Activated CD4-positive, alpha-beta T cell treated with anti-CD3 and anti-CD28 coated beads, Interleukin-2, amount 10 ng/mL, durations not matched to agents 7 days and 5 days (primary cell): ENCODE measurements around the gene ATOH8. TPM values are rescaled to one million over a fixed set of nuclear protein-coding genes. Genes with fewer than 3 reads are reported as not detected.

Source experiments
- CTCF ChIA-PET: fragments of 350-600 bp; sonication (Branson Sonifier 250); formaldehyde crosslinking; loops from one replicate; lab custom pipeline; 2021; ENCODE audit warnings: antibody characterized with exemption; lab: Charles Lee
- POLR2A ChIA-PET: fragments of 350-600 bp; sonication (Branson Sonifier 250); formaldehyde crosslinking; loops from one replicate; lab custom pipeline; 2021; ENCODE audit warnings: antibody characterized with exemption; lab: Charles Lee
- DNase-seq: peaks from one replicate; pipeline ENCODE4 v3.0.0-alpha.2; 2020
- H3K27ac Mint-ChIP-seq: one replicate; pipeline ENCODE4 v1.8.0; 2021; ENCODE audit warnings: mild to moderate bottlenecking, moderate library complexity, mixed read lengths
- H3K27me3 Mint-ChIP-seq: one replicate; pipeline ENCODE4 v1.8.0; 2021; ENCODE audit warnings: mixed read lengths
- H3K36me3 Mint-ChIP-seq: one replicate; pipeline ENCODE4 v1.8.0; 2021; ENCODE audit warnings: low read depth, mixed read lengths
- H3K4me1 Mint-ChIP-seq: one replicate; pipeline ENCODE4 v1.8.0; 2021; ENCODE audit warnings: mixed read lengths
- H3K4me3 Mint-ChIP-seq: one replicate; pipeline ENCODE4 v1.8.0; 2021; ENCODE audit warnings: mild to moderate bottlenecking, moderate library complexity, mixed read lengths
- H3K9me3 Mint-ChIP-seq: one replicate; pipeline ENCODE4 v1.8.0; 2021; ENCODE audit warnings: mixed read lengths
- total RNA-seq, 2 experiments: library from RNA; stranded (reverse); gene quantifications; one replicate each; pipeline ENCODE4 v1.2.3, GENCODE V29; 2021

Gene ATOH8
- total RNA-seq, 2 experiments from 2014 or later = 0.10 to 0.12 TPM

DNA sequence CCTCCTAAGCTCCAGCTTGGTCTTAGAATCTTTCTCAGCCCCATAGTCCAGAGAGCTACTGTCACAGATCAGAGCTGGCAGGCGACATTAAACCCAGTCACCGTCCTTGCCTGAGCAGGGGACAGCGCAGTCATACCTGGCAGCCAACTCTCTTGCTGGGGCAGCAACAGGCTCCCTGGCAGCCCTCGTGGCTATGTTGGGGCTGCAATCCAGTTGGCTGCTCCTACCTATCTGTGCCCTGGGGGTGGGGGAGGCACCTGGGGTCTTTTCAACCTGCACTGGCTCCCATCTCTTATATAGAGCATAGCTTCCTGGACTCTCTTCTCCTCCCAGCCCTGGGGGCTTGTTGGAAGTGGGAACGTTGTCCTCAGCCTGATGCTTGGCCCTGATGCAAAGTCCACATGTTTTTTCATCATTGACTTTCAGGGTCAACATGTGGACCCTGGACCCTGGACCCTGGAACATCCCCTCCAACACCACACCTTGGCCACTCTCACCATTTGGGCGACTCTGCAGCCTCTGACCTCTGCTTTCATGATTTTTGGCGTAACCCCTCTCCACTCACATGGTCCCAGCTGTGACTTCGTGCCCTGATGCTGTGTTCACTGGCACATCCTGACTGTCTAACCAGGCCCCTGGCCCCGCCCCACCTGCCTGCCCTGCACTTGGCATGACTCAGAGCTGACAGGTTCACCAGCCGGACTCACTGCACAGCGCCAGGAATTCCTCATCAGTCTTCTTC, 45.6 kb downstream of the ATOH8 start:
- POLR2A ChIA-PET = no interaction called here
- no peak overlapping the region for H3K27ac Mint-ChIP-seq
- peaks cover 3% of the 10 kb centered on the region for H3K27me3 Mint-ChIP-seq
- no peaks in the 10 kb centered on the region for H3K9me3 Mint-ChIP-seq
- no peak for DNase-seq
- no peaks in the 10 kb centered on the region for H3K36me3 Mint-ChIP-seq
- H3K4me3 Mint-ChIP-seq = no peak overlapping the region
- CTCF ChIA-PET = no interaction called here
- H3K4me1 Mint-ChIP-seq = peaks cover under 1% of the 10 kb centered on the region

DNA sequence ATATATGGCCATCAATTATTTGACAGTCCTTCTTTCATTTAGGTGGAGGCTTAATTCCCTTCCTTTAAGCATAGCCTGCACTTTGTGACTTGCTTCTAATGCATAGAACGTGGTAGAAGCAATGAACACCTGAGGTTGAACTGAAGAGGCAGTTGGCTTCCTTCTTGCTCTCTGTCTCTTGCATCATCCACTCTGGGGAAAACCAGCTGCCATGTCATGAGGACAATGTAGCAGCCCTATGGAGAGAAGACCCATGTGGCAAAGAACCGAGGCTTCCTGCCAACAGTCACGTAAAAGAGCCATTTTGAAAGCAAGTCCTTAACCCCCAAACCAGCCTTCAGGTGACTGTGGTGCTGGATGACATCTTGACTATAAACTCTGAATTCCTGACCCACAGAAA, 46.8 kb downstream of the ATOH8 start:
- DNase-seq = no peak
- ChIA-PET POLR2A (no interaction called here), CTCF (no interaction called here)
- Mint-ChIP-seq H3K36me3 (no peaks in the 10 kb centered on the region), H3K4me3 (no peak overlapping the region), H3K27me3 (peaks cover 3% of the 10 kb centered on the region), H3K9me3 (no peaks in the 10 kb centered on the region), H3K4me1 (peaks cover 6% of the 10 kb centered on the region), H3K27ac (no peak overlapping the region)

DNA sequence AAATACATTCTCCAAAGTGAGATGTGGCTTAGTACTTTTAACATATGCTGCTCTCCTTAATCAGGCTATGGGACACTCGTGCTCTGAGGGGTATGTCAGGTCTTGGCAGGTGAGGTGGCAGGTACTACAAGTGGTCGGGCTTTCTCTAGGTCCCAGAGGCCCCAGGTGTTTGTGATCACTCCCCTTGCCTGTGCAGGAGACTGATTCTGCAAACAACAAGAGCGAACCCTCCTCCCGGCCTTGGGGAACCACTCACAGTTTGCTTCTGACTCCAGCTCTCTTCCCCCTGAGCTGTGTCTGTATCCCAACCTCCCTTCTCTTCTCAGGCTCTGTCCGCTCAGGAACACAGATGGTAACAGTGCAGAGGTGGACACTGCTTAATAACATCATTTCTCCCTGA, 48.1 kb downstream of the ATOH8 start:
- Mint-ChIP-seq H3K4me3 (no peak overlapping the region), H3K9me3 (no peaks in the 10 kb centered on the region), H3K4me1 (peaks cover 6% of the 10 kb centered on the region), H3K27ac (no peak overlapping the region), H3K27me3 (peaks cover 3% of the 10 kb centered on the region), H3K36me3 (no peaks in the 10 kb centered on the region)
- ChIA-PET CTCF (interaction anchor here (1.1 to 2.4 kb wide), 4 partner anchors 12 to 60 kb away, joined by 3 to 10 read pairs (median 4); no protein-coding TSS in a partner anchor), POLR2A (no interaction called here)
- DNase-seq = no peak

DNA sequence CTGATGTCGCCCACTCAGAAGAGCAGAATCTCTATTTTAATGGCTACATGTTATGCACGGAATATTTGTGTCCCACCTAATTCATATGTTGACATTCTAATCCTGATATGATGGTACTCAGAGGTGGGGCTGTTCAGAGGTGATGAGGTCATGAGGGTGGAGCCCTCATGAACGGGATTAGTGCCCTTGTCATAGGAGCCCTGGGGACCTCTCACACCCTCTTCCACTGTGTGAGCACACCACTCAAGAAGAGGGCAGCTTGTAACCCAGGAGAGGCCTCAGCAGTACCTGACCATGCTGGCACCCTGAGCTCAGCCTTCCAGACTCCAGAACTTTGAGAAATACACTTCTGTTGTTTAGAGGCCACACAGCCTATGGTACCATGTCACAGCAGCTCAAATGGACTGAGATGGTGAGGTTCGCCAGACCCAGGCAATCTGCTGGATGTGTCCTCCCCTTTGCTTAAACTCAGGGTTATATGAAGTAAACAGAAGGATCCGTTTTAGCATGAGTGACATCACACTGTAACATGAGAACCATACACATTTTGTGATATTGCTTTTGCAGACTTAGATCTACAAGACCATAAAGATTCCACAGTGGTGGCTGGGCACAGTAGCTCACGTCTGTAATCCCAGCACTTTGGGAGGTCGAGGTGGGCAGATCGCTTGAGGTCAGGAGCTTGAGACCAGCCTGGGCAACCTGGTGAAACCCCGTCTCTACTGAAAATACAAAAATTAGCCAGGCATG, 48.7 kb downstream of the ATOH8 start:
- no peak overlapping the region for H3K4me3 Mint-ChIP-seq
- CTCF ChIA-PET = interaction anchor here (0.8 to 2.4 kb wide), 6 partner anchors 11 to 97 kb away, joined by 3 to 10 read pairs (median 3); no protein-coding TSS in a partner anchor
- POLR2A ChIA-PET = no interaction called here
- peaks cover 3% of the 10 kb centered on the region for H3K27me3 Mint-ChIP-seq
- peaks cover 6% of the 10 kb centered on the region for H3K4me1 Mint-ChIP-seq
- DNase-seq = no peak
- no peaks in the 10 kb centered on the region for H3K36me3 Mint-ChIP-seq
- no peak overlapping the region for H3K27ac Mint-ChIP-seq
- no peaks in the 10 kb centered on the region for H3K9me3 Mint-ChIP-seq

GRCh38 chr2:85803704-85804425, 50.1 kb downstream of the ATOH8 start:
- Mint-ChIP-seq H3K4me1 (peaks cover 6% of the 10 kb centered on the region), H3K9me3 (no peaks in the 10 kb centered on the region), H3K27me3 (peaks cover 3% of the 10 kb centered on the region), H3K27ac (peak overlapping the region; percentile 2), H3K4me3 (no peak overlapping the region), H3K36me3 (no peaks in the 10 kb centered on the region)
- DNase-seq = no peak
- ChIA-PET POLR2A (no interaction called here), CTCF (interaction anchor here (0.9 to 1.4 kb wide), 4 partner anchors 10 to 55 kb away, joined by 3 read pairs; no protein-coding TSS in a partner anchor)

GRCh38 chr2:85804583-85804982, 50.8 kb downstream of the ATOH8 start:
- Mint-ChIP-seq H3K9me3 (no peaks in the 10 kb centered on the region), H3K4me3 (no peak overlapping the region), H3K27ac (peak overlapping the region; percentile 2), H3K36me3 (no peaks in the 10 kb centered on the region), H3K4me1 (peaks cover 6% of the 10 kb centered on the region), H3K27me3 (peaks cover 3% of the 10 kb centered on the region)
- CTCF ChIA-PET = interaction anchor here (0.6 to 1.4 kb wide), 4 partner anchors 9 to 119 kb away, joined by 3 read pairs; no protein-coding TSS in a partner anchor
- peak; percentile 41 for DNase-seq
- POLR2A ChIA-PET = no interaction called here

DNA sequence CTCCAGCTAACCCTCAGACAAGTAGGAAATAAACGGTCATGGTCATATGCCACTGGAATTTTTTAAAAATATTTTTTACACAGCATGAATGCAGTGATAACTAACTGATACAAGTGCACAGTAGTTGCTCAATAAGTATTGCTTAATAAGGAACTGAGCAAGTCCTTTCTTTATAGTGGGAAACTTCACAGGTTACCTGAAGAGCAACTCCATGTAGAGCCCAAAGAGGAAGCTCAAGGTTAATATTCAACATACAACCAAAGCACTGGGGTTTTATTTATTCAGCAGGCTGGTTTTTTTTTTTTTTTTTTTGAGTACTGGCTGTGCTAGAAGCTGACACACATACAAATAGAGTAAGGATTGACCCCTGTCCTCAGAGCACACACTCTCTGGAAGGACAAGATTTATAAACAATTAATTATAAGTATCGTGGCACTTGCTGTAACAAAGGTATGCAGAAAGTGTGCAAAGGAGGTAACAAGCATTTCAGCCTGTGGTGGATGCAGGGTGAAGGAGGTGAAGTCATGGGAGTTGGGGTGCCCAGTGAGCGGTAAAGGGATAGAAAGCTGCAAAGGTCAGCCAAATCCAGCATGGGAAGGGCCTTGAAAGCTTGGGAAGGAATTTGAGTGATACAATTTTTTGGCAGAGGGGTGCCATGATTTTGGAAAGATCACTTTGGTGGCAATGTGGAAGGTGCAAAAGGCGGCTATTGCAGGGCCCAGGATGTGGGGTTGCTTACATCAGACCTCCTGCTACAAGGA, 52.7 kb downstream of the ATOH8 start:
- H3K27ac Mint-ChIP-seq = no peak overlapping the region
- H3K4me1 Mint-ChIP-seq = peaks cover 6% of the 10 kb centered on the region
- ChIA-PET POLR2A (no interaction called here), CTCF (interaction anchor here (0.6 to 1.1 kb wide), 5 partner anchors 90 to 437 kb away, joined by 3 to 4 read pairs (median 3); no protein-coding TSS in a partner anchor)
- H3K27me3 Mint-ChIP-seq = peaks cover 3% of the 10 kb centered on the region
- no peaks in the 10 kb centered on the region for H3K9me3 Mint-ChIP-seq
- H3K36me3 Mint-ChIP-seq = no peaks in the 10 kb centered on the region
- DNase-seq = no peak
- no peak overlapping the region for H3K4me3 Mint-ChIP-seq

DNA sequence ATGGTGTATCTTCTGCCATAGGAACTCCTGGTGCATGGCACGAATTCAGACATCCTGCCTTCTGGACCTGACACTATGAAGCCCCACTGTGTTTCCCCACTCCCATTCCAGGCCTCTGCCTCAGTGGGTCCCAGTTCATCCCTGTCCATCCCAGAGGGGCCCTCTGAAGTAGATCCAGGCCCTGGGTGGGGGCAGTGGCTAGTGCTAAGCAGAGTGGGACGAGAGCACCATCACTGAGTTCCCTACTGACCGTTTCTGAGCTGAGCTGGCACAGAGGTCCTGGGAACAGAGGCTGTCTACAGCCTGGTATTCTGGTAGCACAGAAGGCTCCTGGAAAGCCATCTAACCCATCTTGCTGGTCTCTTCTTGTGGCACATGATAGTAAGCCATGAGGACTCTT, 54.0 kb downstream of the ATOH8 start:
- no peak for DNase-seq
- Mint-ChIP-seq H3K27ac (no peak overlapping the region), H3K36me3 (no peaks in the 10 kb centered on the region), H3K9me3 (no peaks in the 10 kb centered on the region), H3K27me3 (peaks cover 3% of the 10 kb centered on the region), H3K4me1 (peaks cover 6% of the 10 kb centered on the region), H3K4me3 (no peak overlapping the region)
- POLR2A ChIA-PET = no interaction called here
- CTCF ChIA-PET = no interaction called here

DNA sequence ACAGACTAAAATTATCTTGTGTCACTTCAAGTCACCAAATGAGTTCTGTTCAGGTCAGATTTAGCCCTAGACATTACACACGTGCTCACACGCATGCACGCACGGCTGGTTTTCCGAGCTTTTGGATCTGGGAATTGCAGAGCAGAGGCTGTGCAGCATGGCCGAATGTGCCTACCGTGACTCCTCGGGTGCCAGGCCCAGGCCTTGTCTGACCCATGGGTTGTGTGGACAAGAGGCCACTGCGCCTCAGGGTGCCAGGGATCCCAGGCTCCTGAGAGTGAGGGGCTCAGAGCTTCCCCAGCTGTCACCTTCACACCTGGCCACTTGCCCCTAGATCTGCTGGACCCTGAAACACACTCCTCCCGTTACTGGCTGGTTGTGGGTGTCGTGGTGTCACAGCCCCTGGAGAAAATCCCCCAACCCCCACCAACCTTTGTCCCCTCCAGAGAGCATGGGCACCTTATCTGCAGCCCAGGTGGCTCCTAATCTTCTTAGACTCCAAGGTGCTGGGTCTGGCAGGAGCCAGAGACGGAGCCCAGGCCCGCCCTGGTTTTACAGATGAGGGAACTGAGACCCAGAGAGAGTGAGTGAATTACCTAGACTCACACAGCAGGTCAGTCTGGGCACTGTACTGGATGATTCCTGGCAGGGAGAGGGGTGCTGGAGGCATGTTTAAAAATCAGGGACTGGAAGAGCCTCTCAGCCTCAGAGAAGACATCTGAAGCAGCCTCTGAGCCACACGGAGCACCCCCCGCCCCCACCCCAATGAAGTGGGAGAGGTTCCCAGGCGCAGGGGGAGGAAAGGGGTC, 56.8 kb downstream of the ATOH8 start:
- no peaks in the 10 kb centered on the region for H3K36me3 Mint-ChIP-seq
- CTCF ChIA-PET = interaction anchor here (1.2 to 3.9 kb wide), 2 partner anchors 81 to 270 kb away, joined by 4 to 26 read pairs; no protein-coding TSS in a partner anchor

GRCh38 chr2:85811180-85812093, 57.6 kb downstream of the ATOH8 start:
- Mint-ChIP-seq H3K36me3 (no peaks in the 10 kb centered on the region), H3K27me3 (peaks cover 3% of the 10 kb centered on the region), H3K4me1 (no peaks in the 10 kb centered on the region), H3K4me3 (no peak overlapping the region), H3K9me3 (no peaks in the 10 kb centered on the region), H3K27ac (no peak overlapping the region)
- ChIA-PET POLR2A (no interaction called here), CTCF (interaction anchor here (1.2 to 3.9 kb wide), 6 partner anchors 40 to 269 kb away, joined by 3 to 33 read pairs (median 4); partner anchors contain the start of gene ATOH8)
- no peak for DNase-seq

More for the DNA sequence above, 56.8 kb downstream of the ATOH8 start:
- H3K27me3 Mint-ChIP-seq = no peaks in the 10 kb centered on the region
- DNase-seq = no peak
- H3K9me3 Mint-ChIP-seq = no peaks in the 10 kb centered on the region
- no peak overlapping the region for H3K4me3 Mint-ChIP-seq
- H3K4me1 Mint-ChIP-seq = no peaks in the 10 kb centered on the region
- POLR2A ChIA-PET = no interaction called here
- H3K27ac Mint-ChIP-seq = no peak overlapping the region
